Measurements from ENCODE around the gene BACH2.

- TF ChIP-seq EZH2 (IDR thresholded peaks at IDR 0.05; ENCODE audit: insufficient read depth, poor library complexity, severe bottlenecking), result no peak
- TF ChIP-seq EZH2phosphoT487 (IDR thresholded peaks at IDR 0.05; ENCODE audit: insufficient read depth, low read depth), result no peak
These were observed 1.3 kb upstream of the BACH2 start for GRCh38 chr6:90297867-90298381.

Data from GM23248 (cell line).